ENCODE results near the gene FAM120A.
"Not testable (repeated sequence)": the region's sequence is repeated elsewhere in the genome, so short reads cannot be mapped to it uniquely, and the experiment has no call there.

DNA sequence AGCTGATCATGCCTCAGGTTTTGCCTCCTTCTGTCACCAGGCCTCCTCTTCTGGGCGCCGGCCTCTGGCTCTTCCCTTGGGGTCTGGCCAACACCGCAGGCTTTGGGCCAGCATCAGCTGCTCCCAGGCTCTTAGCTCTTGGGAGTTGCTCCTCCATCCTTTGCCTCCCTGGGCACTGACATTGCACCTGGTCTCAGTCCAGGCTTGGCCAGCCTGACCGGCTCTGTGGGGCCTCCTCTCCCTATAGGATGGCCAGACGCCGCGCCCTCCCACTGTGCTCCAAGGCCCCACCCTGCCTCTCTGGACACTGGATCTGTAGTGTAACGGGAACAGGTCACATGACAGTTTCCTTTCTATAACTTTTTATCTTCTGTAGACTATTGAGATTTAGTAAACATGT, 59.7 kb downstream of the FAM120A start:
- TF ChIP-seq, protein P1, sequence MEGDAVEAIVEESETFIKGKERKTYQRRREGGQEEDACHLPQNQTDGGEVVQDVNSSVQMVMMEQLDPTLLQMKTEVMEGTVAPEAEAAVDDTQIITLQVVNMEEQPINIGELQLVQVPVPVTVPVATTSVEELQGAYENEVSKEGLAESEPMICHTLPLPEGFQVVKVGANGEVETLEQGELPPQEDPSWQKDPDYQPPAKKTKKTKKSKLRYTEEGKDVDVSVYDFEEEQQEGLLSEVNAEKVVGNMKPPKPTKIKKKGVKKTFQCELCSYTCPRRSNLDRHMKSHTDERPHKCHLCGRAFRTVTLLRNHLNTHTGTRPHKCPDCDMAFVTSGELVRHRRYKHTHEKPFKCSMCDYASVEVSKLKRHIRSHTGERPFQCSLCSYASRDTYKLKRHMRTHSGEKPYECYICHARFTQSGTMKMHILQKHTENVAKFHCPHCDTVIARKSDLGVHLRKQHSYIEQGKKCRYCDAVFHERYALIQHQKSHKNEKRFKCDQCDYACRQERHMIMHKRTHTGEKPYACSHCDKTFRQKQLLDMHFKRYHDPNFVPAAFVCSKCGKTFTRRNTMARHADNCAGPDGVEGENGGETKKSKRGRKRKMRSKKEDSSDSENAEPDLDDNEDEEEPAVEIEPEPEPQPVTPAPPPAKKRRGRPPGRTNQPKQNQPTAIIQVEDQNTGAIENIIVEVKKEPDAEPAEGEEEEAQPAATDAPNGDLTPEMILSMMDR (conservative IDR thresholded peaks at IDR 0.05; ENCODE audit: low read length): not testable (repeated sequence)
- not testable (repeated sequence) for TF ChIP-seq EZH2phosphoT487 (IDR thresholded peaks at IDR 0.05; ENCODE audit: borderline replicate concordance)
